Right atrium auricular region (tissue), 2 donors: ENCODE data around the gene PRKG2. TPM values are rescaled to one million over a fixed set of nuclear protein-coding genes. Genes with fewer than 3 reads are reported as not detected.
A peak's percentile ranks its signal among the peaks of the same experiment; 100 is the strongest.

ENCODE experiments used
- DNase-seq: peaks from one replicate; pipeline ENCODE4 v3.0.0-alpha.2; 2019; ENCODE audit warnings: low spot score
- H3K27ac ChIP-seq, 2 donors: fragments of 200-600 bp; sonication (generic); 1 replicate in 1 of 2; 2 replicates in 1 of 2; pipeline ENCODE4 v1.5.1; 2016 to 2019
- H3K27me3 ChIP-seq, 2 donors: fragments of 200-600 bp; sonication (generic); one replicate each; pipeline versions ENCODE4 v1.5.1 to v1.6.0; 2017 to 2019
- H3K36me3 ChIP-seq: fragments of 200-600 bp; sonication (generic); one replicate; pipeline ENCODE4 v1.5.1; 2016
- H3K4me1 ChIP-seq, 2 donors: fragments of 200-600 bp; sonication (generic); one replicate each; pipeline versions ENCODE4 v1.5.1 to v1.6.0; 2017 to 2019
- H3K4me3 ChIP-seq, 2 donors: fragments of 200-600 bp; sonication (generic); 1 replicate in 1 of 2; 2 replicates in 1 of 2; pipeline ENCODE4 v1.5.1; 2017 to 2019; ENCODE audit warnings: mild to moderate bottlenecking in 1 of 2, moderate library complexity in 1 of 2
- H3K9me3 ChIP-seq, 2 donors: fragments of 200-600 bp; sonication (generic); one replicate each; pipeline ENCODE4 v1.5.1; 2019
- CTCF ChIP-seq, 2 donors: fragments of 200-600 bp; sonication (generic); IDR thresholded peaks; one replicate each; pipeline ENCODE4 v1.5.1; 2019; ENCODE audit warnings: antibody characterized with exemption in 2 of 2
- total RNA-seq, 2 donors: library from RNA; depleted of rRNA; stranded (reverse); fragments of >200 nt; gene quantifications; one replicate each; pipeline ENCODE4 v1.1.0, GENCODE V29; 2016

Gene PRKG2
- total RNA-seq, 2 donors from 2014 or later: 2.5 to 20.7 TPM

- peak overlapping the region; percentile 61 to 62 for H3K4me3 ChIP-seq
- no peak for DNase-seq
- peaks cover 0 to 8% of the 10 kb centered on the region in 2 donors for H3K9me3 ChIP-seq
- TF ChIP-seq CTCF (IDR thresholded peaks at IDR 0.05): no peak
- H3K27me3 ChIP-seq: no peaks in the 10 kb centered on the region
- no peaks in the 10 kb centered on the region for H3K4me1 ChIP-seq
- H3K36me3 ChIP-seq: no peaks in the 10 kb centered on the region
- H3K27ac ChIP-seq: peak overlapping the region; percentile 85
Measured at GRCh38 chr4:81214144-81214880, 710 bp downstream of the PRKG2 start.

- peaks cover 0 to 8% of the 10 kb centered on the region in 2 donors for H3K9me3 ChIP-seq
- no peak for DNase-seq
- H3K27ac ChIP-seq: peak overlapping the region; percentile 85
- no peaks in the 10 kb centered on the region for H3K4me1 ChIP-seq
- no peaks in the 10 kb centered on the region for H3K36me3 ChIP-seq
- H3K4me3 ChIP-seq: no peak overlapping the region
- no peak for TF ChIP-seq CTCF (IDR thresholded peaks at IDR 0.05)
- no peaks in the 10 kb centered on the region for H3K27me3 ChIP-seq
Measured at GRCh38 chr4:81213671-81214070, 1.4 kb downstream of the PRKG2 start.

GRCh38 chr4:81211956-81212355 is 3.1 kb downstream of the PRKG2 start:
- Histone ChIP-seq H3K27me3 (no peaks in the 10 kb centered on the region), H3K36me3 (no peaks in the 10 kb centered on the region), H3K27ac (peak overlapping the region; percentile 26 to 55), H3K4me1 (no peaks in the 10 kb centered on the region), H3K9me3 (peaks cover 0 to 8% of the 10 kb centered on the region in 2 donors), H3K4me3 (no peak overlapping the region)
- TF ChIP-seq CTCF (IDR thresholded peaks at IDR 0.05): no peak
- DNase-seq: no peak

- no peaks in the 10 kb centered on the region for H3K27me3 ChIP-seq
- H3K4me3 ChIP-seq: no peak overlapping the region
- DNase-seq: no peak
- no peaks in the 10 kb centered on the region for H3K36me3 ChIP-seq
- no peak overlapping the region for H3K27ac ChIP-seq
- peaks cover 0 to 8% of the 10 kb centered on the region in 2 donors for H3K9me3 ChIP-seq
- TF ChIP-seq CTCF (IDR thresholded peaks at IDR 0.05): no peak
- no peaks in the 10 kb centered on the region for H3K4me1 ChIP-seq
Measured at GRCh38 chr4:81207828-81208227, 7.2 kb downstream of the PRKG2 start.

- Histone ChIP-seq H3K27ac (no peak overlapping the region), H3K4me1 (no peaks in the 10 kb centered on the region), H3K9me3 (peaks cover 0 to 4% of the 10 kb centered on the region in 2 donors), H3K27me3 (no peaks in the 10 kb centered on the region), H3K4me3 (no peak overlapping the region), H3K36me3 (no peaks in the 10 kb centered on the region)
- TF ChIP-seq CTCF (IDR thresholded peaks at IDR 0.05): no peak
- DNase-seq: no peak
Measured at GRCh38 chr4:81205302-81205701, 9.7 kb downstream of the PRKG2 start.

- no peak overlapping the region for H3K27ac ChIP-seq
- H3K36me3 ChIP-seq: no peaks in the 10 kb centered on the region
- no peaks in the 10 kb centered on the region for H3K4me1 ChIP-seq
- no peaks in the 10 kb centered on the region for H3K9me3 ChIP-seq
- TF ChIP-seq CTCF (IDR thresholded peaks at IDR 0.05): no peak
- H3K27me3 ChIP-seq: no peaks in the 10 kb centered on the region
- no peak overlapping the region for H3K4me3 ChIP-seq
- no peak for DNase-seq
Measured at GRCh38 chr4:81204571-81204970, 10.5 kb downstream of the PRKG2 start.
